HG03565 (cell line): Measurements from ENCODE around the gene MYLK.

Source experiments
- ATAC-seq: cut with Tn5 transposase; IDR thresholded peaks from one replicate; pipeline ENCODE4 v1.9.1; 2021; ENCODE audit warnings: mild to moderate bottlenecking, moderate library complexity; ENCODE audit not compliant: unreplicated experiment

The MYLK gene

DNA sequence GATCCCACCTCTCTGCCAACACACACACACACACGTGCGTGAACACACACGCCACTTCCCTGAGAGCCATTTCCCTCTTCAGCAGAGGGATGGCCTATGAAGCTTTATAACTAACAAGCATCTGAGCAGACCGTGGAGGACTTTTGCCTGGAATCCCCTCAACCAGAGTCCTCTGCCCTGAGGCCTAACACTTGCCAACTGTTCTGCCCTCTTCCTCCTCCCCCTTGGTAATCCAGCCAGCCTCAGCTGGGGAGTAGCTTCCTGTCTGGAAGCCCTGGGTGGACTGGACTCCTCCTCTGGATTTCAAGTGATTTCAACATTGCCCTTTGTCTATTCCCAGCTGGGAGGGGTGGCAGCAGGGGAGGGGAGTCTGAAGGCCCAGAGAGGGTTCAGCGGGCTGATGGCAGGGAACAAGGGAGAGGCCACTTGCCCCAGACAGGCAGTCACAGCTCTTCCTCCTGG, 230.9 kb downstream of the MYLK start:
- no peak for ATAC-seq

DNA sequence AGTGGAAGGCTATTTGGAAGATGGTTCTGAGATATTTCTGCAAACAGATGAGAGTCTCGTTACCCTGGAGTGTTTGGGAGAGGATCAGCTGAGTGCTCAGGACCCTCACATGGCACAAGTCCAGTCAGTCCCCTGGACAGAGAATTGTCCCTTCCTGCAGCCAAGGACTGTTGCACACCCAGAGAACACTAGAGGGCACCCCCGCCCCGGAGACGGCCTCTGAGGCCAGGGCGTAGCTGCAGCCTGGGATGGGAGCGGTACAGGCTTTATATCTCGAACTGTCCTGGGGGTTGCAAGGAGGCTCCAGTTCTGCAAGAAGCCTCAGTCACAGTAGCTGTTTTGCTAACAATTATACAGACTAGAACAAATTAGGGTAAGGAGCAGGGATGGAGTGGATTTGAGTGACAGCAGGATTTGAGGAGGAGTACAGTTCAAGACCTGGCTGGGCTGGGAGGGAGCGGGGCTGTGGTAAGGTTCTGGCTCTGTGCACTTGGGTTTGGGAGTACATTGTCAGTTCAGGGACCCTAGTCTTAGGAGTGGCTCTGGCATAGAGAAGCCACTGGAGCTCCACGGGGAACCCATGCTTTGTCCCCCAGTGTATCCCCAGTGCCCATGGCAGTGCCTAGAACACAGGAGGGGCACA, 231.7 kb downstream of the MYLK start:
- no peak for ATAC-seq

DNA sequence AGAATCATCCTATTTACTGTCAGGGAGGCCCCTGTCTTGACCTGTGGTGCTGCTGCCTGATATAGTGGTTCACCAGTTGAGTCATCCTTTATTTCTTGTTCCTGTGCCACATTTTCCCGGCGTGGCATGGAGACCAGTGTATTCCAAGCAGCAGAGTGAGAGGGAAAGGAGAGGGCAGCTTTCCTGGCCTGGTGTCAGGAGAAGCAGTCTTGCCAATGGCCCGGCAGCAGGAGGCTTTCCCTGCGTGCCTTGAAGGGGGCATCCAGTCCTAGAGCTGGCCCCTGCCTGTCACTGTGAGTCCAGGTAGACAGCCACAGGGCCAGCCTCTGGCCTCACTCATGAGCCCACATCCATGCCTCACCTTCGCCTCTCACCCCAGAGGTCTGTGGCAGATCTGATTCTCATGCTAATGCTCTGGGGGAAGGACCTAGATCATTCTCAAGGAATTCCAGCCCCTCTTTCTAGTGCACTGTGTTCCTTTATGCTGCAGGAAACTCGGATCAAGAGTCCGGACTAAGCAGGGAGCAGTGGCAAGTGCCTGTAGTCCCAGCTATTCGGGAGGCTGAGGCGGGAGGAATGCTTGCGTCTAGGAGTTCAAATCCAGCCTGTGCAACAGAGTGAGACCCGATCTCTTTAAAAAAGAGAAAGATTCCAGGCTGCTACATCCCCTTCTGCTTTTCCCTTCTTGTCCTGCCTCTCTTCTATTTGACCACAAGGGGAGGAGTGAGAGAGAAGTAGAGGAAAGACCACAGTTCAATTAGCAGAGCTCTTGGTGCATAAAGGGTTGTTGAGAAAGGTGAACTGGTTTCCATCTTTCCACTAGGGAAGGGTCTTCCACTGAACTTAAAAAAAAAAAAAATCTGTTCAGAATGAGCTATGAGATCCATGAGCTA, 232.4 kb downstream of the MYLK start:
- no peak for ATAC-seq

DNA sequence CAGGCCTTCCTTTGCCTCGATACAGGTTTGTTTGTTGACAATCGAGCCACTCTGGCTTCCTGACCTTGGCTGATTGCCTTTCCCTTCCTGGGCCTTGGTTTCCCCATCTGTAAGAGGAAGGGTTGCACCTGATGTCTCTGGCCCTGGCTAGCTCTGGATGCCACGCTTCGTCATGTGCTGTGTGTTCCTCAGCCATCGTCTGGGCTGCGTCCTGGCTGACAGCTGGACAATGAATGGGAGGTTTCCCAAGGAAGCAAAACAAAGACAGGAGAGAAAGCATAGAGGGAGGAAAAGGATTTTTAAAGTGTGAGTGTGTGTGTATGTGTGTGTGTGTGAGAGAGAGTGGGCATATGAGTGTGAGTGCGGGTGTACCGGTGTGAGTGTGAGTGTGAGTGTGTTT, 234.0 kb downstream of the MYLK start:
- no peak for ATAC-seq

DNA sequence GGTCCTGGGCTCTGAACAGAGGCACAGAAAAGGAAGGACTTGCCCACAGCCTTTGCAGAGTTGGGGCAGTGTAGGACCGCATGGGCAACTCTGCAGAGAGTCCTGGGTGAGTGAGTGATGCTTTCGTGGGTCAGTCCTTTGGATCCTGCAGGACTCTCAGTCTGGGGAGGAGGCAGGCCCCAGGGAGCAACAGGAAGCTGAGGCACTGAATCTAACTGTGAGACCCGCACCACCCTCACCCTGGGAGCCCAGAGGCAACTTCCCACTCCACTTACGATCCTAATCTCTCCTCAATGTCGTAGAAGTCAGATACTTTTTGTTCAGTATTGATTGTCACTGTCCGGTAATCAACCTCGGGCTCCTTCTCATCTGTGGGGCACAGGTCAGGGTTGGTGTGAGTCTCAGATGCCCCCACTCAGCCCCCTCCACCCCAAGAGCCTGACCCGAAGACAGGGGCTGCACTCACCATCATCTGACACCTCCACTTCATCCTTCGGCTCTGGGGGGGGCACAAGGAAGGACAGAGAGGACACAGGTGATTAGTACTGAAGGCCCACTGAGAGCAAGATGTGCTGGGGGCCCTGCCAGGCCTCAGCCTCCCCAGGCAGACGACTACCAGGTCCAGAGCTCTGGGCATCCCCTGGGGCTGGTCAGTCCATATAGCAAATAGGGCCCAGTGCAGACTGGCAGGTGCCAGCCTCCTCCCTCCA, 235.3 kb downstream of the MYLK start:
- no peak for ATAC-seq

DNA sequence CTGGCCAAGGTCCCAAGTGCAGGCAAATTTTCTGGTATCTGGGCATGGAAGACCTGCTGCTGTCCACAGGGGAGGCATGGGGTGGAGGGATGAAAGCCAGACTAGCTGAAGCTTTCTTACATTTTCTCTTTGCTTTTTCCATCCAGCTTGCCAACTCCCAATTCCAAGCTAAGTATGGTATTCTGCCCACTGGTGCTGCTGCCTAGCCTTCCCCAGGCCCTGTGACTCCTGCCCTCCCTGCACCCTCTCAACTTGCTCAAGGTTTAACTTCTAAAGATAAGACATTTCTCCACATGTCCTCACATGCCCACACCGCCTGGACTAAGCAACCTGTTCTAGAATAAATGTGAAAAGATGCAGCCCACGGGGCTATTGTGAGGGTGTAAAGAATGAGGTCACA, 239.8 kb downstream of the MYLK start:
- ATAC-seq = no peak

DNA sequence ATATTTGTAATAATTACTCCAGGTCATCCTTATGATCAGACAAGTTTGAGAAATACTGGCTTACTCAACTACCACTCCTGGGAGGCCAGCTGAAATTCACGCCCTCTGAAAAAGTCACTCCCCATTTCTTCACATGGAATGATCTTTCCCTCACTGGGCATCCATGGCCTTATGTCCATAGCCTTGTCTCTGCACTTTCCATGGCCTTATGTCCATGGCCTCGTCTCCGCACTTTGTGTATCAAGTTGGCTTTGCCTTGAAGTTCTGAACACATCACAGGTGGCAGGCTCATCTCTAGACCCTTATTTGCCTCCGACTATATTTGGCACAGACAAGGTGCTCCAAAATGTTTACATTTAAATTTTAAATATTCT, 241.2 kb downstream of the MYLK start:
- ATAC-seq = no peak

DNA sequence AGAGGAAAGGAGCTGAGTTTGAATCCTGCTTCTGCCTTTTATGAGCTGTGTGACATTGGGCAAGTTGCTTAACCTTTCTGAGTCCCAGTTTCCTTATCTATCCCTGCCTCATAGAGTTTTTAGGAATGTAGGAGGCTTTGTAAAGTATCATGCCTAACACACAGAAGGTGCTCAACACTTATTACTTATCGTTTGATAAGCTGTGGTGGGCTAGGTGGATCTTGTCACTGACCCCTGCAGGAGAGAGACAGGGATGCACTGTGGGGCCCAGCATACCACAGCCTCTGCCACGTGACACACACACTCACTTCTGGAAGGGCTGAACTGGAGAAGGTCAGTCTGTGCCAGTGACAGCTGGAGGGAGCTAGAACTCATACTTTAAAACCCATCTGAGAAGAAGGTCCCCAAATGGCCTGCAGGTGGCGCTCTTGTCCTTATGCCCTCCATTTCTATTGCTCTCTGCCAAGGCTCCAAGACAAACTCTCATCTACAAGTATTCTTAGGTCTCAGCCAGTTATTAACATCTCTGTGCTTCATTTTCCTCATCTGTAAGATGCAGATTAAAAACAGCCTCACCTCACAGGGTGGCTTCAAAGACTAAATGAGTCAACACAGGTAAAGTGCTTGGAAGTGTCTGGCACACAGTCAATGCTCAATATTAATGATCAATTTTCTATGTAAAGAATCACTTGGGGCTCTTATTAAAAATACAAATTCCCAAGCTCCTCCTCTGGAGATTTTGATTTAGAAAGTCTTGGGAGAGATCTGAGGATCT, 241.8 kb downstream of the MYLK start:
- ATAC-seq = peak; percentile 84

DNA sequence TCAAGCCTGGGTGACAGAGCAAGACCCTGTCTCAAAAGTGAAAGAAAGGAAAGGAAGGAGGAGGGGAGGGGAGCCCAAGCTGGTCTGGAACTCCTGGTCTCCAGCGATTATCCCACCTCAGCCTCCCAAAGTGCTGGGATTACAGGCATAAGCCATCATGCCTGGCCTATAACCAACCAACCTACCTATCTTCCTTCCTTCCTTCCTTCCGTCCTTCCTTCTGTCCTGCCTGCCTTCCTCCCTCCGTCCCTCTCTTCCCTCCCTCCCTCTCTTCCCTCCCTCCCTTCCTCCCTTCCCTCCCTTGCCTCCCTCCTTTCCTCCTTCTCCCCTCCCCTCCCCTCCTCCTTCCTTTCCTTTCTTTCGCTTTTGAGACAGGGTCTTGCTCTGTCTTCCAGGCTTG, 242.6 kb downstream of the MYLK start:
- ATAC-seq = no peak

DNA sequence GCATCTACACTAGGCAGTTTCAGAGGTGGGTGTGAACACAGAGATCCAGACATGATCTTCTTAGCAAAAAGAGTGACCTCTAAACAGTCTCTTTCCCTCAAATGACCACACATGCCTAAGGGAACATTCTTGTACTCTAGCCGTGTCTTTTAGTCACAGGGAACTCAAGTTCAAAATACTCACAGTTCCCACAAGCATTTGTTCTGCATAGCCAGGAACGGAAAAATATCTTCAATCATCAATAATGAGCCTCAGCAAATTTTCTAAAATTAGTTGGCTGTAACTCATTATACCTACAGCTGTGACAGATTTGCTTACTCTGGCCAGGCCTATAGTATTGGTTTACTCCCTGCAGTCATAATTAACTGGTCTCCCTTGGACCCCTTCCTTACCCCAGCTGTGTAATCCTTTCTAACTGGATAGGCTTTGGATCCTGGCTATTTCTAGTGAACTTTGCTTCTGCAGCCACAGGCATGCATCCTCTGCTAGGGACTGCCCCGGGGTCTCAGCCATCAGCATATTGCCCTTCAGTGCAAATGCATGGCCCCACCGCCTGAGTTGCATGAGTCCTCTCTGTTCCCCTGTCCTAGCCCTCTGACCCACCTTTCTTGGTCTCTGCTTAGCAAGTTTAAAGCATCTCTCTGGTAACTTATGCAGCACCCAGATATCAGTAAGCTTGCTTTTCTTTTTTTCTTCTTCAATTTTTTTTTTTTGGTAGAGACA, 243.2 kb downstream of the MYLK start:
- ATAC-seq = no peak

DNA sequence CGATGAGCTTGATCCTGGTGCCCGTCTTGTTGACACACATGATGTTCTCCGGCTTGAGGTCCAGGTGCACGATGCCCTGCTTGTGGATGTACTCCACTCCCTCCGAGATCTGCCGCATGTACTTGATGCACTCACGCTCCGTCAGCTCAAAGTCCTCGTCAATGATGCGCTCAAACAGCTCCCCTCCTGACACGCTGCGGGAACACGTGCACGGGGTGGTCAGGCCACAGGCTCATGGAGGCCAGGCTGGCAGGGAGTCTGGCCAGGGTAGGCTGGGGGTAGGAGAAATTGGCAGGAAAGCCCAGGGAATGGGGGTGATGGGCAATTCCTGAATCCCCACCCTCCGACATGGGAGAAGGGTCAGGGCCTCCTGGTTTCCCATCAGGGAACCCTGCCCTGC, 243.8 kb downstream of the MYLK start:
- no peak for ATAC-seq

DNA sequence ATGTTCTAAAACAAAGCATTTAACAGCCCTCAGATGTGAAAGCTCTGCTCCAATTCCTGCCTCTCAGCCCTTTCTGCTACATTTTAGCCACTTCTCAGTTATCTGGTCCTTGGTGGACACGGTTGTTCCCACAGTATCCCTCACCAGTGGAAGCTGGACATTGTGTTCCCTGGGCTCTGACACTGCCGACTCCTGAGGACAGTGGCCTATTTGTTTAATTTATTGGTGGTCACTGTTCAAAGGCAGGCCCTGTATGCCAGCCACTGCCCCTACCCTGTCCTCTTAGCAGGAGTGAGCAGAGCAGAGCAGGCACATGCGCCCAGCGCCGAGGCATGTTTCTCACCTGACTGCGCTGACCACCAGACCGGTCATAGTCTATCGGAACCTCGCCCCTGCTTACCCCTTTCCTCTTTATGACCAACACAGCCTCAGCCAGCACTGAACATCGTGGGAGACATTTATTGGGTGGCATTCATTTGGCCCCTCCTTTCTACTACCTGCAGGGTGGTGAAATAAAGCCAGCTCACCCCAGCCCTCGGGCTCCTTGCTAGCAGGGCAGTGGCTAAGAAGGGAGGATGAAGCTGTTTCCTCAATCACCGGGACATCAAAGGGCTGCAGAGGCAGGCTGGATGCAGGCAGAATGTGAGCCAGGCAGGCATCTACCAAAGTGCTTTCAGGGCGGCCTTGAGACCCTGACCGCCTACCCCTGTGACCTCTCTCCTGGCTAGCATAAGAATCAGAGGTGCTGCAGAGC, 245.0 kb downstream of the MYLK start:
- ATAC-seq = no peak

DNA sequence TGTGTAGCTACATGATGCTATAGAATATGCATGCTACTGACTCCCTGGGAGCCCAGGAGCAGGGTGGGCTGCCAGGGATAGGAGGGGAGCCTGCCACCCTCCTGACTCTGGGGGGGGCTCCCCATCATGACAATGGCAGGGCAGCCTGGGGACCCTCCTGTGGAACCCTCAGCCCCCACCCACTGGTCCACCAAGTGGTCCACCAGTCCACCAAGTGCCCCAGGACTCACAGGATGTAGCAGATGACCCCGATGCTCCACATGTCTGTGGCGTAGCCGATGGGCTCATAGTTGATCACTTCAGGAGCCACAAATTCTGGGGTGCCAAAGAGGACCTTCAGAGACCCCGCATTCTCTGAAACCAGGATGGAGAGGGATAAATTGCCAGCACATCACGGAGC, 246.3 kb downstream of the MYLK start:
- ATAC-seq = no peak

DNA sequence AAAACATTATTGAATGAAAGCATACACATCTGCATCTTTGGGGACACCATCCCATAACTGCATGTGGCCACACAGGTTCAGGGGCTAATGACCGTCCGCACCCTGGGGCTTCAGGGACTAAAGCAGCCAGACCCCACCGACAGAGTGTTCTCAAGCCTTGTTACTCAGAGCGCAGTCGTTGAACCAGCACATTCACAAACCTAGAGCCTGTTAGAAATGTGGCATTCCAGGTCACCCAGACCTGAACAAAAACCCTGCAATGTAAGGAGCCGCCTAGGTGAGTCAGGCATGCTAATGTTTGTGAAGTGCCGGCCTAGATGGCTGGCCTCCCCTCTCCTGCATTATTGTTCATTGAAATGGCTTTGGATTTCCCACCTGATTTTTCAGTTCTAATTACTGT, 247.0 kb downstream of the MYLK start:
- ATAC-seq = no peak

DNA sequence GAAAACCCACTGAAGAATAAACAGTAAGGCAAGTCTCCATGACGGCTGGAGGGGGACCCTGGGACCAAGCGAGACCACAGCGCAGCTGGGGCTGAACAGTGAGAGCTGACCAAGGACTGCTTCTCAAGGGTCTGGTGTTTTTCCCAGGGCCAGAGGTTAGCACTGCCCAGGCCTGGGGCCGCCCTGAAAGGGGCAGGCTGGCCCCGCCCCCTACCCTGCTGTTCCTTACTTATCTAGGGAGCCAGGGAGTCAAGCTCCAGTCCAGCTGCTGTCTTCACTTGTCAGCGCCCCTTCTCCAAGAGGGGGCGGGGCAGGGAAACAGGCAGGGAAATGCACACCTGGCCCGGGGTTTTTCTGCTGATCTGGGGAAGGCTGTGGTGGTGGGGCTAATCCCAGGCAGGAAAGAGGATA, 247.7 kb downstream of the MYLK start:
- no peak for ATAC-seq

DNA sequence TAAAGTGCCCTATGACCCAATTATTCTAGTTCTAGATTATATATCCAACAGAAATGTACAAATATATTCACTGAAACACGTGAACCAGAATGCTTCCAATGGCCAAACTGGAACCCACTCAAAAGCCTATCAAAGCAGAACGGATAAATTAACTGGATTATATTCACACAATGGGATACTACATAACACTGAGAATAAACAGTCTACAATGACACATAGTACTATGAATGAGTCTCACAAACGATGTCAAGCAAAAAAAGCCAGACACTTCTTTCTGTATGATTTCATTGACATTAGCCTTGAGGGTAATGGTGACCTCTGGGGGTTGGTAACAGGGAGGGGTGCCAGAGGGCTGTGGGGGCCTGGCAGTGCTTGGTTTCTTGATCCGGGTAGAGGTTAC, 248.4 kb downstream of the MYLK start:
- ATAC-seq = no peak

DNA sequence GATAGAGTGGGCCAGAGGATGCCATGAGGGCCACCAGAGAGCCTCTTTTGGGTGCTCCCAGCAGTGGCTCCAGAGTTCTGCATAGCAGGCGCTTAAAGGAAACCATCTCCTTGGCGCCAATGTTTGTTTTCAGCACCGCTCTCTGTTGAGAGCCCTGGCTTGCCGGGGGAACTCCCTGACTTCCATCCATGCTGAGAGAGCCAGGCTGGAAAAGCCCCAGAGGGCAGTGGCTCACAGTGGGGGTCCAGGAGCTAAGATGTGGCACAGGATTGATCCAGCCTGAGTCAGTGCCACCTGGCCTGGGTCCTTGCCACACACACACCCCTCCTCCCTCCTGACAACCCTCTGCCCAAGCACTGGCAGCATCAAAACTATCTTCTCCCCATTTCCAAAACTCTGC, 248.9 kb downstream of the MYLK start:
- ATAC-seq = no peak

DNA sequence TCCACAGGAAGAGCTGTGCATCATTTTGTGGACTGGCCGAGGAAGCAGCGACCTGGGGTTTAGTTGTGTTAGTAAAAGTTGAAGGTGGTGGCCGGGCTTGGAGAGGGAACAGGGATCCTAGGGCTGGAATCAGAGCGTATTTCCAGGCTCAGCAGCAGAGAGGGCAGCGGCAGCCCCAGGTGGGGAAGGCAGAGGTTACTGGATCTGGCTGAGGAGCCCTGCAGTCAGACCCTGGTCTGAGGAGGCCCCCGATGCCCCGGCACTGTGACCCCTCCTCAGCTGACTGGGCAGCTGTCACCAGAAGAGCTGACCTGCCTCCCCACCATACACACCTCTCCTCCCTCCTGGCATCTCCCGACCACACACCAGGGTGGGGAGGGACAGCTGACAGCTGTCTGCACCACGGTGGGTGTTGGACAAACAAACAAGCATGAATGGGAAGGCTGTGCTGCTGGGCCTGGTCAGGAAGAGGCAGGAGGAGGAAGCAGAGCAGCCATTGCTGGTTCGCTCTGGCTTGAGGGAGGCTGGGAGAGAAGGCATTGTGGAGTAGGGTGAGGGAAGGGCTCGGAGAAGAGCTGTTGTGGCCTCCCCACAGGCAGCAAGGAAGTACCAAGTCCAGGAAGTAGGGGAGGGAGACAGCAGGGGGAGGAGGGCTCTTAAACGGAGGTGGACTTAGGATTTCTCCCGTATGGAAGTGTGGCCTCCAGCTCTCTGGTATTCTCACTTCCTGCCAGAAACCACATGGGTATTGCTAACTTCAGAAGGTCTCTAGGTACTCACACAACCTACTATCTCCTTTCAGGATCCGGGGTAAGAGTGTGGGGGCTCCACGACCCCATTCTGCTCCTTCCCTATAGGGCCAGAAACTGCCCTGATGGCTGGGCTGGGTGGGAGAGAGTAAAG, 249.7 kb downstream of the MYLK start:
- ATAC-seq = no peak

DNA sequence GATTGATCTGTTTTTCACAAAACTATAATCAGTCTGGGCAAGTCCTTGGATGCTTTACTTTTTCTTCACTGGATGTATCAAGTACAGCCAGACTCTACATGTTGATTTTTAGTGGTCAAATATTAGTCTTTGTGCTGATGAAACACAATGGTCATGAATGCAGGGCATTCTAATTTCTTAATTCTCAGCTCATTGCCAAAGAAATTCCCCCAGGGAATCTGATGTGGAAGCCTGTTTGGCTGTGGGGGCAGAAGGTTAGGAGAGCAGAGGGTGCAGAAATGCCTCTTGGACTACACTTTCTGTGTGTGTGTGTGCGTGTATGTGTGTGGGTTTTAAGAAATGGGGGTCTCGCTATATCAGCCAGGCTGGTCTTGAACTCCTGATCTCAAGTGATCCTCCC, 250.6 kb downstream of the MYLK start:
- ATAC-seq = no peak
